HG02852 (cell line): ENCODE results near the gene SHISA9.
"Not testable (repeated sequence)": the region's sequence is repeated elsewhere in the genome, so short reads cannot be mapped to it uniquely, and the experiment has no call there.

ENCODE experiments used
- ATAC-seq: cut with Tn5 transposase; IDR thresholded peaks from one replicate; pipeline ENCODE4 v1.9.1; 2021; ENCODE audit warnings: mild to moderate bottlenecking, moderate library complexity; ENCODE audit not compliant: unreplicated experiment

The SHISA9 gene

DNA sequence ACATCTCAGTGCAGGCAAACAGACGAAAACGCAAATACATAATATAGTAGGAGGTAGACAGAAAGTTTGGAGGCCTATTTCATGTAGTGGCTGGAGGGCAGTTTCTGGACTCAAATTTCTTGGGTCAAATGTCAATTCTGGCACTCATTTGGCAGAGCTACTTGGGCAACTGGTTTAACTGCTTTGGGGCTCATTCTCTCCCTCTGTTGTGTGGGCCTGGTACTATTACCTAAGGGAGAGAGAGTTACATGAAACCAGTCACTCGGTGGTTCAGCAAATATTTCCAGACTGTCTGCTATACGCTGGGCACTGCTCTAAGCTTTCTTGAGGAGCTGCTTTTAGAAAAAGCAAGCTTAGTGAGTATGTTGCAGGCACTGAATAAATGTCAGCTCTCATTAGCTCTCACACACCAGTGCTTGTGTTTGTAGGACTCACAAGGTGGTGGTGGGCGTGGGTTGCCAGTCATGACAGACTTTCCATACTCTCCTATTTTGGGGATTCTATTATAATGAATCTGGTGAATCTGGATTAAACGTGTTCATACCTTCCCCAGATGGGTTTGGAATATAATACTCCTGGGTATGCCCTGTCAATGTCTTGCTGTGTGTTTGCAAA, 1.8 kb upstream of the SHISA9 start:
- no peak for ATAC-seq

DNA sequence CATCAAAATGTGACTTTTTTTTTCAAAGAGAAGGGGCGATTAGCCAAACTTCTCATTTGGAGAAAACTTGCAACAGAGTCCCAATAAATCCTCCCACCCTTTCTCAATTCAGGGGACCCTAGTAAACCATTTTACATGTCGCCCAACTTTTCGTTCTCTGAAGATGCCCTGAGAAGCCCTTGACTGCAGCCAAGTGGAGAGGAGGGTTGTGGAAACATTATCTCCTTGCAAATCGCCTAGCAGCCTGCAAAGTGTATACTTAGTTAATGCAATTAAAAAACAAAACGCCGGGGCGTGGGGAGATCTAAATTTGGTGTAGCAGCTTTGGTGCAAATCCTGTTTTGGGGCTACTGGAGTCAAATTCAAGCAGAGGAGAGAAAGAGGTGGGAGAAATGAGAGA, 1.2 kb upstream of the SHISA9 start:
- ATAC-seq: no peak

DNA sequence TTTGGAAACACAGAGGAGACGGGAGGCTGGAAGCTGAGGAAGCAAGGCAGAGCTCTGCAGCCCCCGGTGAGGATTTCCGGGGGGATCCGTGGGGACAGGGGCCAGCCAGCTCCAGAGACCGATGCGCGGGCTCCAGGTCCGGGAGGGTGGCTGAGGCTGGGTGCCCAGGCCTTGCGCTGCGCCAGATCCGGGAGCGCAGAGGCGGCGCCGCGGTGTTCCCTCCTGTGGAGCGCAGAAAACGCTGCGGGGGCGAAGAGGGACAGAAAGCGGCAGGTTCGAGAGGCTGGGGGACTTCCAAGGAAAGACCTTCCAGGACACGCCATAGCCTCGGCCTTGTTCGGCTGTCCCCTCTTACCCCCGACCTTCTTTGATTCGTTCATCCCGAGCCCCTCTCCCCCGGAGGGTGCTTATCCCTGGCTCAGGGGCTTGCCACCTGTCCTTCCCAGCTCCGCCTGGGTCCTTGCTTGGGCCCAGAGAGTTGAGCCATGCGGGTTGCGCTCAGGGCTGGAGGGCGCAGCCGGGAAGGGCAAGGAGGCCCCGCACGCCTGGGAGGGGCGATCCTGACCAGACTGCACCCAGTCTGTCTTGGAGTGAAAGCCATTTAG, 697 bp upstream of the SHISA9 start:
- ATAC-seq: no peak

DNA sequence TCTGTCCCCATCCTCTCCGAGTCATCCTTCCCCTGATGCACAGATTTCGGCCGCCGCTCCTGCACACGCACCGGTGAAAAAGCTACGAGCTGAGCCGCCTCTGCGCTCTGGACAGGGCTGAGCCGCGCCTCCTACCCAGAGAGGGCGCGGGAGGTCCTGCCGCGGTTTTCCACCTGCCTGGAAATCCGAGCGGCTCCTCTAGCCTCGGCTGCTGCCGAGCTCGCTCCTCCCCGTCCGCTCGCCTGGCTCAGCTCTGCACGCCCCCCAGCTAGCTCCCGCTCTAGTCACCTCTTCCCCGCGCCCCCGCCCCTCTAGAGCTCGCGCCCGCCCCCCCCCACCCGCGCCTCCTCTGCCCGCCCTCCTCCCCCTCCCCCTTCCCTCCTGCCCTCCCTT, 198 bp upstream of the SHISA9 start:
- ATAC-seq: no peak

DNA sequence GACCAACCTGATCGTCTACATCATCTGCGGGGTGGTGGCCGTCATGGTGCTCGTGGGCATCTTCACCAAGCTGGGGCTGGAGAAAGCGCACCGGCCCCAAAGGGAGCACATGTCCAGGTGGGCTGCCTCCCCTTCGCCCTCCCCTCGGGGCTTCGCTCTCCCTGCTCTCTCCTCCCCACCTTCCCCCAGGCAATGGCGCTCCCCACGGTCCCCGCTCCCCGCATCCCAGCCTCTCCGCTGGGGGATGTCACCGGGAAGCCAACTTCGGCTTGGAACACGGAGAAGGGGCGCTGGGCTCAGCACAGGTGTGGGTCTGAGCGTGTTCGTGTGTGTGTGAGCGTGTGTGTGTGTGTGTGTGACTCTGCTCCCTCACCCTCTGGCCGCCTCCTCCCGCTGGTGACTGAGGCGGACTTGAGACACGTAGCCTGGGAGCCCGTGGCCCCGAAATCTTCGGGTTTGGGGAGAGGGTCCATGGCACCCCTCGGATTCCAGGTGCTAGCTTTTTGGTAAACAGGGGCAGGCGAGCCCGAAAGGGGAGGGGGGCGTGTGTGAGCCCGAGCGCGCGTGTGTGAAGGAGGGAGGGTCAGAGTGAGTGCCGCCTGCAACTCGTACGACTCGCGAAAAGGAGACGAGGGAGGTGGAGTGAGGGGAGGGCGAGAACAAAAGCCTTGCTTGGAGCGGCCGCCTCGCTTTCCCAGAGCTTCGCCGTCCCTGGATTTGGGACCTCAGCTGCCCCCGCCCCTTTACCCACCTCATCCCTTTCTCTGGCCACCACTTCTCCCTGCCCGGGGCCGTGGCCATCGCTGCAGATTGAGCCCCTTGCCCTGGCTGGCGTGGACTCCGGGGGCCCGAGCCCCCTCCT, 1.3 kb downstream of the SHISA9 start:
- no peak for ATAC-seq

DNA sequence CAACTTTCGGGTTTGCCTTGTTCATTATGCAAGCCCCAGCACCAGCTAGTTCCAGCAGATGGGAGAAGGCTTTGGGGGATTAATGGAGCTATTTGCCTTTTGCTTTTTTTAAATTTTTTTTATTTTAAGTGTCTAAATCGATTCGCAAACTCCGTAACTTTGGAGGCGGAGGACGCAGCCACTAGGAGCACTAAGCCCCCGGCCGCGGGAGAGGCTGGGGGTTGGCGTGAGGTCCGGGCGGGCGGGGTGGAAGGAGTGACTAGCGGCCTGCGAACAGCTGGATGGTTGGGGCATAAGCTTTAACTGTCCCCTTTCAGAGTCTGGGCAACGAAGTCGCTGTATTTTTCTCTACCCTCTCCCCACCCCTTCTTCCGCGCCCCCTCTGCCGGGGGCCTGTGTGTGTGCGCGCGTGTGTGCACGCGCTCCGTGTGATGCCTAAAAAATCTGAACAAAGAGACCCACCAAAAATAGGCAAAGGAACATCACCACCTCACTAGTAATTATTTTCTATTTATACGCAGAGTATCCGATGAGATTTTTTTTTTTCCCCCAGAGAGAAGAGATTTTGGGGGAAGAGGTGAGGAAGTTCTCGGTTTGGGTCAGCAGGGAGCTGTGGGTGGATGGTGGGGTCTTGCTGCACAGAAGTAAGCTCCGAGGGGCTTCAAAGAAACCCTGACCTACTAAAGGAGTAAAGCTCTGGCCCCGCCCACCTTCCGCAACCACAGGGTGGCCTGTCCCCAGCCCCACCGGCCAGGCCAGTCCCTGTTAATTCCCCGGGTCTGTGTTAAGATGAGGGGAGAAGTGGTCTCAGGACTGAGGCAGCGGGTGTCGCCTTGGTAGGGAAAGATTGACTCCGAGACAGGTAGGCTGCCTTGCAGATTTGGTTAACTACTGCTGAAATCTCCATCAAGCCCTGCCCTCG, 2.3 kb downstream of the SHISA9 start:
- ATAC-seq: no peak

DNA sequence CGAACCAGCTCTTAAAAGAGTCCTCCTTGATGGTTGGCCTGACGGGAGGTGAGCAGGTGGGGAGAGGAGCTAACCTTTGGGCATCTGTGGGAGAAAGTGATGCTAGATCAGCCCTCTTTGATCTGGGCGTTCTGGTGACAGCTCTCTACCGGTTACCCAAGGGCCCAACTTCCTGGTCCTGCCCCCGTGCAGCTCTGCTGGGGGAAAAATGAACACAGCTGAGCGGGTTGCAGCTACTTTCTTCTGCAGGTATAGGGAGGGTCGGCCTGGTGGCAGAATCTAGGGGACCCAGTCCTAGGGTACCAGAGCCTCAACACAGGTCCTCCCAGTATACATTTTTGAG, 2.9 kb downstream of the SHISA9 start:
- ATAC-seq: no peak

DNA sequence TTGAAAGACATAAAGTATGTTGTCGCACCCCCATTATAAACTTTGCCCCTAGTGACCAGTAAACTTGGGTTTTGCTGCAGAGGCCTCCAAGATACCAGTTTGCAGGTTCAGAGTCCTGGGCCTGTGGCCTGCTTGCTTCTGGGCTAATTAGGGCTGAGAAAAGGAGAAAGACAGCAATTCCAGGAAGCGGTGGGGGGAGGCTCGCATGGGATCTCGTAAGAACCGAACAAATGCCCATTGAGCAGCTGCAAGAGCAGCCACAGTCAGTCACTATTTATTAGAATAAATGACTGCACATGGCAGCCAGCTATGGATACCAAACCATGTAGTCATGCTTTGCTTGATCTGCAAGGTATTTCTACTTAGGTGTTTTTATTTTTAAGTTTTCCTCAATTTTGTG, 4.9 kb downstream of the SHISA9 start:
- no peak for ATAC-seq

DNA sequence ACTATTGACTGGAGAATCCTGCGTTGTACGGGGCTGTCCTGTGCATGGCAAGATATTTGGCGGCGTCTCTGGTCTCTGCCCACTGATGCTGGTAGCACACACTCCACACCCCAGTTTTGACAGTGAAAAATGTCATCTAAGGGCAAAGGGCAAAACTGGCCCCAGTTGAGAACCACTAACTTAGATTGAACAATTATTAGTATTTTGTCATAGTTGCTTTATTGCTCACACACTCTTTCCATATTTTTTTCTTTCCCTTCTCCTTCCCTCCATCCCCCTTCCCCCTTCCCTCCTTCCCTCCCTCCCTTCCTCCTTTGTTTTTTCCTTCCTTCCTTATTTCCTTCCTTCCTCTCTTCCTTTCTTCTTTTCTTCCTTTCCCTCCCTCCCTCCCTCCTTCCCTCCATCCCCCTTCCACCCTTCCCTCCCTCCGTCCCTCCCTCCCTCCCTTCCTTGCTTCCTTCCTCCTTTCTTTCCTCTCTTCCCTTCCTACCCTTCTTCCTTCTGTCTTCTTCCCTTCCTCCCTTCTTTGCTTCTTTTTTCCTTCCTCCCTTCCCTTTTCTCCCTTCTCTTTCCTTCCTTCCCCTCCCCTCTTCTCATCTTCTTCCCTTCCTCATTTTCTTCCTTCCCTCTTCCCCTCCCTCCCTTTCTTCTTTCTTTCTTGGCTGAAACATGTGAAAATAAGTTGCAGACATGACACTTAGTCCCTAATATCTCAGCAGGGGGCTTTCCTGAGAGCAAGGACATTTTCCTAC, 5.5 kb downstream of the SHISA9 start:
- ATAC-seq: no peak

DNA sequence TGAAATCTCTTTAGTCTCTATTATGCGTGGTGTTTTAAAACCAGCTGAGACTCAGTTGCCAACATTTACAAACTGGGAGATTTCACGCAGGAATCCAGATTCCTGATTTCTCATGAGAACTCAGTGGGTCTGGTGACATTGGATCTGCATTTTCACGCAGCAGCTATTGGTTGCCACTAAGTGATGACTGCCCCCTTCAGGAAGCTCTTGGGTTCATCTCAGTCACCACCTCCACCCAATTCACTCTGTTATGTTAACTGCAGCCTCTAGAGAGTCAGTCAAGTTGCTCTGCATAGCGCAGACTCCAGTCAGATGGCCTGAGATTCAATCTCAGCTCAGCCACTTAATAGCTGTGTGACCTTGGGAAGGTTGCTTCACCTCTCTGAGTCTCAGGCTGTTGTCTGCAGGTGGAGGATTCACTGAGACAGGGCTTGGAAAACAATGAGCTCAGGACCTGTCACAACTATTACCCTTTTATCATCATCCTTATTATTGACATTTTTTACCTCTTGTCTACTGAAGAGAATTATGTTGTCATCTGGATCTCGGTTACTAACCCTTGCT, 6.4 kb downstream of the SHISA9 start:
- ATAC-seq: no peak

DNA sequence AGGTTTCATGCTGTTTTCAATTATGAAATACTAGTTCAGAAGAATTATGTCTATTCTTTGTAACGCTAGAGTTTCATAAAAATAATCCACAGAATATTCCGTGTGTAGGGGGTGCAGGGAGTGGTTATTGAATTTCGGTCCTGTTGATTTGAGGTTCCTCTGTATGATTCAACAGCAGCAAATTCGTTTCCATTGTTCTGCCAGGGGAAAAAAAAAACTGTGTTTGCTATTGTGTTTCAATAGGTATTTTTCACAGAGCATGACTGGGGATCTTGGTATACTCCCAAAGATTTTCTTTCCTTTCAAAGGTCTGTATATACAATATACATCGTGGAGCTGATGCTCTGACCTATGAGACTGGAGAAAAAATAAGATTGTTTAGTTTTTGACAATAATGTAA, 15.8 kb downstream of the SHISA9 start:
- no peak for ATAC-seq

DNA sequence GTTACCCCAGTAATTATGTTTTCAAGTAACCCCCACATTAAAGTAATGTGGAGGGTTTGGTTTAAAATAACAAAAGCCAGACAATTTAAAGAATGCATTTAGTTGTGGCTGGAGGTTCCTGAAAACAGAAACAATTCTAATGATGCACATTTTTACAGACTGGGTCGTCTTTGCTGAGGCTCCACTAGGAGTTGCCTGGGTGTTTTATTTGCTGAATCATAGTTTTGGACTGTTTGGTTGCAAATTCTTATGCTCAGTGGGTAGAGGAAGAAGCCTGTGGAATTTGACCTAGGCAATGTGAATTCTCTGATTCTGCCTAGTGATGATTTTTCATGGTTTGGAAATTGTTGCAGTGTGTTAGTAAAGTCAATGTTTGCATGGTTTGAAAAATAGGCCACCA, 16.3 kb downstream of the SHISA9 start:
- ATAC-seq: no peak

DNA sequence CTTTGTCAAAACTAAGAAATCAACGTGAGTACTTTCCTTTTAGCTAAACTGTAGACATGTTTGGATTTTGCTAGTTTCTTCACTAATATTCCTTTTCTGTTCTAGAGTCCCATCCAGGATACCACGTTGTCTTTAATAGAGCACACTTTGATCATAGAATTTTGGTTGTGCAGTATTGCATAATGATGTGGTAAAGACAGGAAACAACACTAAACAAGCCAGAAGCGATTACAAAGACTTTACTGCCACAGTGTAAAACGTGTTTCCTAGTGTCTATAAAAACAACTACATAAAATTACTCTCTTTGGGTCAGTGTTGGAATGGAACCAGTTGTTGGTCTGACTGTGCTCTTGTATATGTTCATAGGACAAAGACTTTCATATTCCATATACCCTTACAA, 19.3 kb downstream of the SHISA9 start:
- no peak for ATAC-seq

DNA sequence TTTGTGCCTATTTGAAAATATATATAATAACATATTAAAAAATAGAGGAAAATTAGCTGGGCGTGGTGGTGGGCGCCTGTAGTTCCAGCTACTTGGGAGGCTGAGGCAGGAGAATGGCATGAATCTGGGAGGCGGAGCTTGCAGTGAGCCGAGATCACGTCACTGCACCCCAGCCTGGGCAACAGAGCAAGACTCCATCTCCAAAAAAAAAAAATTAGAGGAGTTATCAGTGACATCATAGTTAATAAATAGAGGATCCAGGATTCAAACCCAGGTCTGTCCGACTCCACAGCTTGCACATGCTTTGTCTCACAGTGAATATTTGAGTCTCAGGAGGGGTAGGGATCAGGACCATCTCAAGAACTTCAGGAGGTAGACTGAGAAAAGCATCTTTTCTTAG, 22.2 kb downstream of the SHISA9 start:
- ATAC-seq: not testable (repeated sequence)

DNA sequence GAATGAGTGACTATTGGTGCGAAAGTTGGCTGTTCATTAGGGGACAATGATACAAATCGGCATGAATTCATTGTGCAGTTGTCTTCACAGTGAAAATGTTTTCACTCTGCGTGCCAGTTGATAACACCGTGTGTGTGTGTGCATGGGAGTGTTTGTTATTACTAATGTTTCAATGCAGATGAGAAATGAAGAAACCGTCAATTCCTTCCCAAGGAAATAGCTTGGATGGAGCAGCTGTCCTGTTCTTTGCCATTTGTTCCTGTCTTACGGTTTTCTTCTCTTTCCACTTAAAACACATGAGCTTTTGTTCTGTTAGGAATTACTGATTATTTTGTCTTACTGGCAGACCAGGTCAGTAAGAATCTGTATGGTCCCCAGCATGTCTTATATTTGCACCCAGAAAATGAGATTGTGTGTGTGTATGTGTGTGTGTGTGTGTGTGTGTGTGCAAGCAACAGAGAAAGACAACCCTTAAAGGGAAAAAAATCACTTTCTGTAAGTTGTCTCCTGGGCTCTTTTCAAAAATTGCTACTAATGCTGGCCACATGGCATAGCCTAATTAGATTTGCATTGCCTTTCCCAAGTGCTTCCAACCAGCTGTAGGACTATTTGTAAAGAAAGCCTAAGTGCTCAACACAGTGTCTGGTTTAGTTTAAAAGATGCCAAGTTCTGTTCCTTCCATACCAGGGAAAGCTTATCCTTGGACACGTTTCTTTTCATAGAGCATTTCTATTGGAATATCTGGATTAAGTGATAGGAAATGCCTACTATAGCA, 23.8 kb downstream of the SHISA9 start:
- ATAC-seq: no peak

DNA sequence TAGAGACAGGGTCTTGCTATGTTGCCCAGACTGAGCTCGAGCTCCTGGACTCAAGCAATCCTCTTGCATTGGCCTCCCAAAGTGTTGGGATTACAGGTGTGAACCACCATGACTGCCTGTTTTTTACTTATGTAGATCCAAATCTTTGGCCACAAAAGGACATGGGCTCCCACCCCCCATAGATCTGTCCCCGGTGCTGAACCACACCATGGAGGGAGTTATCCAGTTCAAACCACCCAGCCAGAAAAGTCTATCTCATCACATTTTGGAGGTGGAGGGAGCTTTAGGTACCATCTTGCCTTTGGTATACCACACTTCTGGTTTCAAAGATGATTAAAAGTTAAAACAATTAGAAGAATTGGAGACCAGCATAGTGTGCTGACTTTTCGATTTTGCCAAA, 26.2 kb downstream of the SHISA9 start:
- no peak for ATAC-seq

DNA sequence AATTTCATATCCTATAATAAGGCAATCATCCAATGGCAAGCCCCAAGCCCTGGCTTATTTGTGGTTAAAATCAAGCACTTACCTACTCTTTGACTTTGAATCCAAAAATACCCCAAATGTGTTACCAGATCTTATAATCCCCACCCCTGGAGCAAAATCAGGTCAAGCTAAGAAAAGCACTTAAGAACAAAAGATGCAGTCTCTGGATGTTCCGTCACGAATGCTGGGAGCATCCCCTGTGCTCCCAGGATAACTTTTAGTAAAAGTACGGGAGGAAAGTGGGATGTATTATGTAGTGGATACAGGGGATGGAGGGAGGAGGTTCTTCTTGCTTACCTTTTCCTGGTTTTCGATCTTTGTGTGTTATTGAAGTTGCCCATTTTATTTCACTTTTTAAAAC, 29.5 kb downstream of the SHISA9 start:
- ATAC-seq: no peak

DNA sequence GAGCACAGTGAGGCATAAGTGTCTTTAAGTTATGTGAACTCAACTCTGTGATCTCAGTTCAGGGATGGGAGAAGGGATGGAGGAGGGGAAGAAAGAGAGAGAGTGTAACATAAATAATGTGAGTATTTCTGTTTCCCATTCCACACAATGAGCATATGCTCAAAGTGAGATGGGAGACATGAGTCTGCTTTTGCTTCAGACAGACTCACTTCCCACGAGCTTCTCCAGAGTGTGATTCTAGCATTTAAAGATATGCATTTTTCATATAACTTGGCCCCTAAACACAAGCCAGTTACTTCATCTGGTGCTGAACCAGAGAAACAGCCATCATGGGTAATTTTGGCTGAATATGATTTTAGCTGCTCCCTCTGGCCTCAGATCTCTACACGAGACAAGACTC, 35.0 kb downstream of the SHISA9 start:
- no peak for ATAC-seq

DNA sequence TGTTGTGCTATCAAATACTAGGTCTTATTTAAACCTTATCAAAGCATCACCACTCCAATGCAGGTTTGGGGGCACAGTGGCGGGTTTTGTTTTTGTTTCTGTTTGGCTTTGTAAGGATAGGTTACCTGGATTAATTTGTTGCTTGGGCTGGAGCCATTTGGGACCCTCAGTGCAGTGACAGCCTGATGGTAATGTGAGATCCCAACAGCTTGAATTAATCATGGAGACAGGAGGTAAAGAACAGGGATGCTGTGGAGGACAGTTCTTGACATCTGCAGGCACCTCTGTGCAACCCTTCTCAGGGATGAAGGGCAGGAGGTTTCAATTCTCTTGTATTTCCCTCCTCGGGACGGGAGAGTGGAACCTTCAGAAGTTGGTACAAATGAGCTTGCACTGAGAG, 40.5 kb downstream of the SHISA9 start:
- ATAC-seq: no peak

DNA sequence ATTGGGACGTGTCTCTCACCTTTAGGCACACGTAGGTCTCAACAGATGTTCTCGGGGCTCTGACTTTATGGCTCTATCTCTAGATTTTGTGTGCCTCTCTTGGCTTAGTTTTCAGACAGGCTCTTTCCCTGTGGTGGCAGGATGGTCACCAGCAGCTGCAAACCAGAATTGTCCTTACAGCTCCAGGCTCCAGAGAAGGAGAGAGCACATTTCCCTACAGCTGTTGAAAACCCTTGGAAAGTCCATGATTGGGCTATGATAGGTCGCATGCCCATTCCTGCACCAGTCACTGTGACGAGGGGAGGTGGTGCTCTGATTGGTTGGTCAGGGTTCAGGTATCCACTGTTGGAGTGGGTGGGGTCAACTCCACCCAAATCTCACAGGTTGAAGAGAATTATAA, 41.5 kb downstream of the SHISA9 start:
- ATAC-seq: no peak
